Stomach (tissue), 9 donors: Measurements from ENCODE around the gene AUNIP. TPM values are rescaled to one million over a fixed set of nuclear protein-coding genes. Genes with fewer than 3 reads are reported as not detected.

ENCODE experiments used
- DNase-seq, 2 donors: peaks; one replicate each; pipeline versions ENCODE4 v3.0.0 to v3.0.0-alpha.2; 2013 to 2019
- H3K27ac ChIP-seq, 5 donors: fragments of 200-600 bp in 4 of 5; sonication (generic) in 4 of 5; one replicate each; pipeline ENCODE4 v1.5.1; 2013 to 2019; ENCODE audit warnings: mild to moderate bottlenecking in 1 of 5, moderate library complexity in 1 of 5
- H3K27me3 ChIP-seq, 3 donors: fragments of 200-600 bp; sonication (generic); one replicate each; pipeline ENCODE4 v1.5.1; 2017 to 2019; ENCODE audit warnings: mixed run types in 1 of 3
- H3K36me3 ChIP-seq, 4 donors: fragments of 200-600 bp; sonication (generic); 1 replicate in 3 of 4; 2 replicates in 1 of 4; pipeline ENCODE4 v1.5.1; 2016 to 2019
- H3K4me1 ChIP-seq, 4 donors: fragments of 200-600 bp; sonication (generic); one replicate each; pipeline ENCODE4 v1.5.1; 2016 to 2019
- H3K4me3 ChIP-seq, 4 donors: fragments of 200-600 bp; sonication (generic) in 3 of 4; one replicate each; pipeline ENCODE4 v1.5.1; 2016 to 2019; ENCODE audit warnings: mild to moderate bottlenecking in 1 of 4
- H3K9me3 ChIP-seq, 4 donors: fragments of 200-600 bp; sonication (generic); one replicate each; pipeline ENCODE4 v1.5.1; 2016 to 2019
- EP300 ChIP-seq: sonication (generic); formaldehyde crosslinking; IDR thresholded peaks from one replicate; pipeline ENCODE4 v1.6.1; 2017; ENCODE audit warnings: antibody characterized with exemption
- POLR2A ChIP-seq, 4 donors: fragments of 450-650 bp; IDR thresholded peaks; one replicate each; pipeline ENCODE4 v1.6.1; 2016; ENCODE audit warnings: antibody characterized with exemption in 4 of 4, control low read depth in 2 of 4, mild to moderate bottlenecking in 1 of 4, moderate library complexity in 1 of 4
- POLR2AphosphoS5 ChIP-seq, 3 donors: sonication (generic); formaldehyde crosslinking; IDR thresholded peaks; one replicate each; pipeline ENCODE4 v1.6.1; 2016; ENCODE audit warnings: antibody characterized with exemption in 3 of 3
- WGBS, 5 donors: extraction: QIAGEN DNeasy Blood & Tissue Kit in 3 of 5; methylation state at CpG; one replicate each; pipeline versions ENCODE4 v1.1.5 to v1.1.7; 2013 to 2018; 5-methylcytosine and 5-hydroxymethylcytosine counted together
- intact Hi-C: fragments of 100-400 bp; cut with DNase I; formaldehyde crosslinking; loops from one replicate; pipeline ENCODE4 v1.15.1; 2023; ENCODE audit warnings: low total_unique reads
- polyA plus RNA-seq, 3 donors: library from polyadenylated mRNA; stranded (reverse); fragments of 200-250 nt; gene quantifications; one replicate each; pipeline ENCODE4 v1.2.3, GENCODE V29; 2013
- total RNA-seq, 5 donors: library from RNA; depleted of rRNA; stranded (reverse); fragments of >200 nt; gene quantifications; one replicate each; pipeline versions ENCODE4 v1.1.0 to v1.2.3, GENCODE V29; 2014 to 2016
- TF ChIP-seq, protein P1 (sequence below), 7 experiments: fragments of 450-650 bp in 4 of 7; fragments of 200-600 bp in 3 of 7; sonication (generic) in 3 of 7; IDR thresholded peaks; one replicate each; pipeline ENCODE4 v1.5.1; 2016 to 2019; ENCODE audit warnings: antibody characterized with exemption in 7 of 7, control low read depth in 2 of 7, mild to moderate bottlenecking in 1 of 7
- donor health status: healthy with polysubstance abuse.
- donor health status: Bipolar disorder and iron deficiency.
- donor health status: healthy.

Gene AUNIP
- total and polyA plus RNA-seq, 8 donors, result 0.68 to 2.8 (median 1.00) TPM; not detected in 3

DNA sequence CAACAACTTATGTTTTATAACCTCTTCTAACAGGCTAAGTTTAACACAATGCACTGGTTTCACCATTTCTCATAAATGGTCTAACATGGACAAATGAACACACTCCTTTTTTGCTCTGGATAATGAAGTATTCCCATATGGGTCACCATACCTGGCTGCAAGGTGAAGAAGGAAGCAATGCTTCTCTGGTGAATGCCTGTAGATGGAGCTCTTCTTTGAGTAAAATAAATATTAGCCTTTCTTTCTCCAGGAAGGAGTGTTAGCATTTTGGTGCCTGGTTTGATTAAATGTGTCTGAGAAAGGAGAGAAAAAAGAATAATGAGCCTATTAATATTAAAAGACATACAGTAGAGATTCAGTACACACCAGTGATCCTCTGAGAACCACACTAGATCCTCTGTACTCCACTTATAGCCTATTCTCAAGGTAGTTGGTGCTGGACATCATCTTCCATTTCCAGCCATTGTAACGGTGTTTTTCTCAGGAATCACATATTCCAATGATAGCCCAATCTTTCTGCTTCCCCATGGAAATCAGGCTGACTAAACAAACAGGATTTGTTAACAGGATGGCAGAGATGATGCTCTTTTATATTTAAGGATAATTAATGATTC, 21.9 kb downstream of the AUNIP start:
- no peak for TF ChIP-seq EP300
- TF ChIP-seq, protein P1, sequence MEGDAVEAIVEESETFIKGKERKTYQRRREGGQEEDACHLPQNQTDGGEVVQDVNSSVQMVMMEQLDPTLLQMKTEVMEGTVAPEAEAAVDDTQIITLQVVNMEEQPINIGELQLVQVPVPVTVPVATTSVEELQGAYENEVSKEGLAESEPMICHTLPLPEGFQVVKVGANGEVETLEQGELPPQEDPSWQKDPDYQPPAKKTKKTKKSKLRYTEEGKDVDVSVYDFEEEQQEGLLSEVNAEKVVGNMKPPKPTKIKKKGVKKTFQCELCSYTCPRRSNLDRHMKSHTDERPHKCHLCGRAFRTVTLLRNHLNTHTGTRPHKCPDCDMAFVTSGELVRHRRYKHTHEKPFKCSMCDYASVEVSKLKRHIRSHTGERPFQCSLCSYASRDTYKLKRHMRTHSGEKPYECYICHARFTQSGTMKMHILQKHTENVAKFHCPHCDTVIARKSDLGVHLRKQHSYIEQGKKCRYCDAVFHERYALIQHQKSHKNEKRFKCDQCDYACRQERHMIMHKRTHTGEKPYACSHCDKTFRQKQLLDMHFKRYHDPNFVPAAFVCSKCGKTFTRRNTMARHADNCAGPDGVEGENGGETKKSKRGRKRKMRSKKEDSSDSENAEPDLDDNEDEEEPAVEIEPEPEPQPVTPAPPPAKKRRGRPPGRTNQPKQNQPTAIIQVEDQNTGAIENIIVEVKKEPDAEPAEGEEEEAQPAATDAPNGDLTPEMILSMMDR (IDR thresholded peaks at IDR 0.05), result peak in 3 of 7 experiments; percentile 35 to 62 (median 40)
- TF ChIP-seq POLR2AphosphoS5 (IDR thresholded peaks at IDR 0.05), result no peak
- no peak for TF ChIP-seq POLR2A (IDR thresholded peaks at IDR 0.05)
- WGBS, 5 donors, result 36 to 72% (median 61%) methylated on average over 1 of the region's 1 CpG
- H3K27ac ChIP-seq, result peak overlapping the region in 1 of 5 donors; percentile 22
- H3K4me3 ChIP-seq, result no peak overlapping the region
- no peaks in the 10 kb centered on the region for H3K9me3 ChIP-seq
- DNase-seq, result peak in 1 of 2 donors; percentile 62
- intact Hi-C loops, result no loop called here
- no peaks in the 10 kb centered on the region for H3K27me3 ChIP-seq
- peaks cover 0 to 16% (median 7%) of the 10 kb centered on the region in 4 donors for H3K4me1 ChIP-seq
- H3K36me3 ChIP-seq, result peaks cover 12 to 37% (median 26%) of the 10 kb centered on the region in 4 donors

DNA sequence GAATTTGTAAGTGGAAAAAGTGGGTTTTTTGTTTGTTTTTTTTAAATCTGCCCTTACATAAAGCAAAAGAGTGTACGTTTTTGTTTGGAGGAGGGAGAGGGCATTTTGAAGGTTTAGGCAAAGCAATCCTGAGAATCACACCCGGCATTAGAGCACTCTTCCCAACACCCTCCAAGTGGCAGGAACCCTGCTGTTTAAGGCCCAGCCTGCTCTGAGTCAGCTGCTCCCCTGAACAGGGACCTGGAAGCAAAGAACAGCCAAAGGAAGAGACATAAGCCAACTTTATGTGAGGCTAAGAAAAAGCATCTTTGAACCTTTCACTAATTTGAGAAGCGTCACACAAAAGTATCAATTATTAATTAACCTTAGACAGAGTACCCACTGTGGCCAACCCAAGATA, 22.6 kb downstream of the AUNIP start:
- H3K36me3 ChIP-seq, result peaks cover 18 to 44% (median 32%) of the 10 kb centered on the region in 4 donors
- intact Hi-C loops, result no loop called here
- no peak overlapping the region for H3K4me3 ChIP-seq
- no peak for DNase-seq
- no peaks in the 10 kb centered on the region for H3K9me3 ChIP-seq
- H3K4me1 ChIP-seq, result peaks cover 0 to 23% (median 7%) of the 10 kb centered on the region in 4 donors
- no peak overlapping the region for H3K27ac ChIP-seq
- TF ChIP-seq EP300, result no peak
- no peak for TF ChIP-seq POLR2AphosphoS5 (IDR thresholded peaks at IDR 0.05)
- TF ChIP-seq POLR2A (IDR thresholded peaks at IDR 0.05), result no peak
- TF ChIP-seq, protein P1 (IDR thresholded peaks at IDR 0.05), result no peak
- WGBS, 5 donors, result 57 to 68% (median 59%) methylated on average over 3 of the region's 3 CpGs
- no peaks in the 10 kb centered on the region for H3K27me3 ChIP-seq

DNA sequence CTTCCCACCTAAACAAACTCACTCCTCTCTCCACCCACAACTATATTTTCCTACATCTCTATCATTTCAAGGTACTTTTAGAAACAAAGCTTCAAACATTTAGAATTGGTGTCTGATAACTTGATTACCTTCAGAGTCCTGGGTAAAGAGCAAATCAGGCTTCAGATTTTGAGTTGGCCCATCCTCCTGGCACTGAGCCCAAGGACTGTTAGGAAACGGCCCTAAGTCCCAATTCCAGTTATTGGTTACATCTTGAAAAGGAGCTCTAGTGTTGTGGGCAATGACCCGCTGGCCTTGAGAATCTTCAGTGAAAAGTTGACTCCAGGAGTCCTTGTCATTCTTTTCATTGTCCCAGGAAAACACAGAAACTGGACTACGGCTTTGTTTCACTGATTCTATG, 24.4 kb downstream of the AUNIP start:
- H3K9me3 ChIP-seq, result no peaks in the 10 kb centered on the region
- 64 to 70% (median 68%) methylated on average over 3 of the region's 3 CpGs for WGBS, 5 donors
- peaks cover 36 to 62% (median 50%) of the 10 kb centered on the region in 4 donors for H3K36me3 ChIP-seq
- DNase-seq, result no peak
- no peaks in the 10 kb centered on the region for H3K27me3 ChIP-seq
- H3K27ac ChIP-seq, result peak overlapping the region in 1 of 5 donors; percentile 23
- TF ChIP-seq, protein P1 (IDR thresholded peaks at IDR 0.05), result no peak
- TF ChIP-seq POLR2AphosphoS5 (IDR thresholded peaks at IDR 0.05) (no peak), POLR2A (IDR thresholded peaks at IDR 0.05) (no peak), EP300 (no peak)
- peaks cover 0 to 23% (median 7%) of the 10 kb centered on the region in 4 donors for H3K4me1 ChIP-seq
- no peak overlapping the region for H3K4me3 ChIP-seq
- intact Hi-C loops, result no loop called here

DNA sequence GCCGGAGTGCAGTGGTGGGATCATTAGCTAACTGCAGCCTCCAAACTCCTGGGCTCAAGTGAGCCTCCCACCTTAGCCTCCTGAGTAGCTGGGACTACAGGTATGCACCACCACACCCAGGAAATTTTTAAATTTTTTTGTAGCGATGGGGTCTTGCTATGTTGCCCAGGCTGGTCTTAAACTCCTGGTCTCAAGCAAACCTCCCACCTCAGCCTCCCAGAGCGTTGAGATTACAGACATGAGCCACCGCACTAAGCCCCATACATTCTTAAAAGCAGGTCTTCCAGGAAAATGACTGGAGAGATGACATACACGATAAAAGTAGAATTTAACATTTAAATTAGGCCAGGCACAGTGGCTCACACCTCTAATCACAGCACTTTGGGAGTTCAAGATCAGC, 26.1 kb downstream of the AUNIP start:
- Histone ChIP-seq H3K36me3 (peaks cover 51 to 79% (median 68%) of the 10 kb centered on the region in 4 donors), H3K4me1 (peaks cover 0 to 23% (median 7%) of the 10 kb centered on the region in 4 donors), H3K4me3 (no peak overlapping the region), H3K27ac (peak overlapping the region in 1 of 5 donors; percentile 51), H3K27me3 (no peaks in the 10 kb centered on the region), H3K9me3 (no peaks in the 10 kb centered on the region)
- no peak for DNase-seq
- no peak for TF ChIP-seq EP300
- TF ChIP-seq POLR2AphosphoS5 (IDR thresholded peaks at IDR 0.05), result no peak
- TF ChIP-seq, protein P1 (IDR thresholded peaks at IDR 0.05), result no peak
- no peak for TF ChIP-seq POLR2A (IDR thresholded peaks at IDR 0.05)
- intact Hi-C loops, result no loop called here
- WGBS, 5 donors, result 96 to 100% (median 96%) methylated on average over 5 of the region's 5 CpGs
